ENCODE results near the gene GYS1.
"Not testable (repeated sequence)": the region's sequence is repeated elsewhere in the genome, so short reads cannot be mapped to it uniquely, and the experiment has no call there.

GRCh38 chr19:49038111-49038510 lies 45.0 kb upstream of the GYS1 start:
- TF ChIP-seq CTCF, EZH2phosphoT487 (IDR thresholded peaks at IDR 0.05): not testable (repeated sequence)

Measured in neural progenitor cell (in vitro differentiated cells).